Measurements from ENCODE around the gene OR10G3.
"Not testable (repeated sequence)": the region's sequence is repeated elsewhere in the genome, so short reads cannot be mapped to it uniquely, and the experiment has no call there.

Gene OR10G3

GRCh38 chr14:21579976-21580375 is at the start of gene OR10G3:
OR10G3 (minus strand) TSS chr14:21580076; CDS start chr14:21570744, 9,332 bp downstream.
- no peak for DNase-seq
- in situ Hi-C loops (cut with MboI; ENCODE audit: low pct_unique_long_range_greater_than_20kb, low sequenced_read_pairs): no loop called here

- in situ Hi-C loops (cut with MboI; ENCODE audit: low pct_unique_long_range_greater_than_20kb, low sequenced_read_pairs): no loop called here
- no peak for DNase-seq
These were observed 46.8 kb upstream of the OR10G3 start for GRCh38 chr14:21626491-21627230.

DNA sequence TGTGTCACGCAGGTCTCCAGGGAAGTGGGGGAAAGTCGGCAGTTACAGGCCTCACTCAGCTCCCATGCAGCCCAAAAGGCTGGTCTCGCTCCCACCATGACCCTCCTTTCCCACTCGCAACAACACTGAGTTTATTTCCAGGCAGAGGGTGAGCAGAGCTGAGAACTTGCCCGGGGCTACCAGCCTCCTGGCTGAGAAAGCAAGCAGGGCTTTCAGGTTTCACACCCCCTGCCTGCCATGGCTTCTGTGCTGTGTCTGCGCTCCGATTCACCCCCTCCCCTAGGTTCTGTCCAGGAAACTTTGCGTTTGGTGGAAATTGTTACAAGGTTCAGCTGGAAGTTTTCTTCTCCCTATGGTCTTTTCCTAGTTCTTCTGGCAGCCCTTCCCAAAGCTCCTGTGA is 37.7 kb upstream of the OR10G3 start:
- no peak for DNase-seq
- in situ Hi-C loops (cut with MboI; ENCODE audit: low pct_unique_long_range_greater_than_20kb, low sequenced_read_pairs): no loop called here

- in situ Hi-C loops (cut with MboI; ENCODE audit: low pct_unique_long_range_greater_than_20kb, low sequenced_read_pairs): no loop called here
- no peak for DNase-seq
These were observed 34.4 kb upstream of the OR10G3 start for GRCh38 chr14:21614240-21614639.

DNA sequence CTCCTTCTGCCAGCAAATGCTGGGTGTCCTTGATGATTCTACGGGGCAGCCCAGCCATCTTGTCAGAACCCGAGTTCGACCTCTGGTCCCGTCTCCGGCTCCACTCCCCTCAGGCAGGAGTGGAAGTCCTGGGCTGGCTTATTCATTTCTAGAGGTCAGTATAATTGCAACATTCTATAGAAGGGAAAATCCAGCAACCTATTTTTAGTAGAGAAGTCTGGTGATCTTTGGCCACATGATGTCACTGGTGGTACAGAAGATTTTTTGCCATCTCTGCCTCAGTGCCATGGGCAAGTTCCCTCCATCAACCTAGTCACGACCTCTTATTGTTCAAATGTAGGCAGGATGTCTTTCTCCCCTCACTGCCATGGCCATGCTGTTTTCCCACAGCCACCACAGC is 32.4 kb upstream of the OR10G3 start:
- DNase-seq: no peak
- in situ Hi-C loops (cut with MboI; ENCODE audit: low pct_unique_long_range_greater_than_20kb, low sequenced_read_pairs): no loop called here

DNA sequence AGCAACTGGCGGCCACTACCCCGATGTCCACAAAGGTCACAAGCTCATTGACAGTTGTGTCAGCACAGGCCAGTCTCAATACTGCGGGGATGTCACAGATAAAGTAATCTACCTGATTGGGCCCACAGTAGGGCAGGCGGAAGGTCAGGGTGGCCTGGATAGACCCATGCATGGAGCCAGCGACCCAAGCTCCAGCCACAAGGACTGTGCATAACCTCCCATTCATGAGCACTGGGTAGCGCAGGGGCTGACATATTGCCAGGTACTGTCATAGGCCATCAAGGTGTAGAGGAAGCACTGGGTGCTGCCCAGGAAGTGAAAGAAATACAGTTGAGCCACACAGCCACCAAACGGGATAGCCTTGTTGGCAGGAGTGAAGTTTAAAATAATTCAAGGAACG is 22.3 kb upstream of the OR10G3 start:
- DNase-seq; in situ Hi-C loops (cut with MboI; ENCODE audit: low pct_unique_long_range_greater_than_20kb, low sequenced_read_pairs): not testable (repeated sequence)

GRCh38 chr14:21589317-21589716 is 9.4 kb upstream of the OR10G3 start:
- DNase-seq: peak; percentile 4
- in situ Hi-C loops (cut with MboI; ENCODE audit: low pct_unique_long_range_greater_than_20kb, low sequenced_read_pairs): no loop called here

DNA sequence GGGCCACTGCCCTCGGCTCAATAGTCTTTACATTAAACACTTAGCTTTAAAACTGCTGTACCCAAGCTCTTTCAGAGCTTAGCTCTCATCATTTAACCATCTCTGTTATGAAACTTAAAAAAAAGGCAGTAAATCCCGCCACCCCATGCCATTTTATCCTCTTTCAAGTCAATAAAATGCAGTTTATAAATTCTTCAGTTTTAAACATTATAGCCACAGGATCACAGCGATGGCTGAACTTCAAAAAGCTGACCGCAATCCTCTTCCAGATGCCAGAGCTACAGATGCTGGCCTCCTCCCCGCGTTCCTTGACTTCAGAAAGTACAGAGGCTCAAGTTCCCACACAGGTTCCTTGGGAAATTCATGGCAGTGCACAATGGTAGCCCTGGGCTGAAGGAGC is 4.2 kb downstream of the OR10G3 start:
- in situ Hi-C loops (cut with MboI; ENCODE audit: low pct_unique_long_range_greater_than_20kb, low sequenced_read_pairs): no loop called here
- no peak for DNase-seq

DNA sequence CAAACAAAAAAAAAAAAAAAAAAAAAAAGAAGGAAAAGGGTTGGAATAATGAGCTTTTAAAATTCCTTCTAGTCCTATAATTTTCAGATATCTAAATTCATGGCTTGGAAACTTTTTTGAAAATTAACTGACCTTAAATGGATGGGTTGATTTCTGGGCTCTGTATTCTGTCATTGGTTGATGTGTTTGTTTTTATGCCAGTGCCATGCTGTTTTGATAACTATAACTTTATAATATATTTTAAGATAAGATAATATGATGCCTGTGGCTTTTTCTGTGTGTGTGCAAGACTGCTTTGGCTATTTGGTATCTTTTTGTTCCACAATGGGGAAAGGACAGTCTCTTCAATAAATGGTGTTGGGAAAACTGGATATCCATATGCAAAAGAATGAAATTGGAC is 7.3 kb downstream of the OR10G3 start:
- in situ Hi-C loops (cut with MboI; ENCODE audit: low pct_unique_long_range_greater_than_20kb, low sequenced_read_pairs): no loop called here
- no peak for DNase-seq

DNA sequence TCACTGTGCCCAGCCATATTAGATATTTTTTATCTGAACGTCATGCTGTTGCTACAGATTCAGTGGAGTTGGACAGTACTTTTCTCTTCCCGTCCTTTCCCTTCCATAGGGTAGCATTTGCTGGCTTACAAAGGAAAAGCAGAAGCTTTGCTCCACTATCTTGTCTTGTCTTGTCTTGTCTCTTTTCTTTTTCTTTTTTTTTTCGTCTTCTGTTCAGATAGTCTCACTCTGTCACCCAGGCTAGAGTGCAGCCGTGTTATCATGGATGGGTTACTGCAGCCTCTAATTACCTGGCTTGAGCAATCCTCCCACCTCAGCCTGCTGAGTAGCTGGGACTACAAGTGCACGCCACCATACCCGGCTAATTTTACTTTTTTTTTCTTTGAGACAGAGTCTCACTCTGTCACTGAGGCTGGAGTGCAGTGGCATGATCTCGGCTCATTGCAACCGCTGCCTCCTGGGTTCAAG is 21.1 kb downstream of the OR10G3 start:
- in situ Hi-C loops (cut with MboI; ENCODE audit: low pct_unique_long_range_greater_than_20kb, low sequenced_read_pairs): no loop called here
- no peak for DNase-seq

- in situ Hi-C loops (cut with MboI; ENCODE audit: low pct_unique_long_range_greater_than_20kb, low sequenced_read_pairs): no loop called here
- peak; percentile 85 for DNase-seq
These were observed 22.6 kb downstream of the OR10G3 start for GRCh38 chr14:21557084-21557901.

DNA sequence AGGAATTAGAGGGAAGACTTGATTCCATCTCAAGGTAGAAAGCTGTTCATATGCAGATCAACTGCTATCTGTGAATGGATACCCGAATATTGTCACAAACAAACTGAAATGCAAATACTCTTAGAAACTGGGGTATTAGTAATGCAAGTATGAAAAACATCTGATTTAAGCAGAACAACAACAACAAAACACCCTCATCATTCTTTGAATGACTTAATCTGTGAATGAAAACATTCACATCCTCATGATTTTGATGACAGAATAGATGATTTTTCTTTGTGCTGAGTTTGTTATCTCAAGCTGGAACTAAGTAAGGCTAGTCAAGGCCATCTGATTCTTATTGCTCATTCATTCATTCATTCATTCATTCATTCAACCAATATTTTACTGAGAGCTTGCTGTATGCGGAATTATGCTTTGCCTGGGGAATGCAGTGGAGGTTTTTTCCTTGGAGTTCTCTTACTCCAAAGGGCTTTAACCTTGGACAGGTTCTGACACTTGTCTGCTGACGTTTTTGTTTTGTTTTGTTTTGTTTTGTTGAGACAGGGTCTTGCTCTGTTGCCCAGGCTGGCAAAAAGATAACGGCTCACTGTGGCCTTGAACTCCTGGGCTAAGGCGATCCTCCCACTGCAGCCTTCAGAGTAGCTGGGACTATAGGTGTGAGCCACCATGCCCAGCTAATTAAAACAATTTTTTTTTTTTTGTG is 23.3 kb downstream of the OR10G3 start:
- DNase-seq: no peak
- in situ Hi-C loops (cut with MboI; ENCODE audit: low pct_unique_long_range_greater_than_20kb, low sequenced_read_pairs): no loop called here

DNA sequence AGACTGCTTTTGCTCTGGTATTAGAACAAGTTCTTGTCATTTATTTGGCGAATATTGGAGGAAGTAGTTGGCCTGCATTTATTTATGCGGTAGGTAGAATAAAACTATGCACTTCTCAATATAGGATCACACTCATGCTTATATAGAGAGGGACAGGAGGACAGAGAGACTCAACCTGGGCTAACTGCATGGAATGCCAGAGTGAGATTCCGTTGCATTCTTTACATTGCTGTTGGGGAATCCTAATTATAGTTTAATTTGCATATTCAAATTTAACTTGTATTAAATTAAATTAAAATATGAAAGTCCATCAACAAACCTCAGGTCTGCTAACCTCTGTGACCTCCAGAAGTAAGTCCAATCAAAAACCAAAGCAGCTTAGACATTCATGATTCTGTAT is 26.6 kb downstream of the OR10G3 start:
- in situ Hi-C loops (cut with MboI; ENCODE audit: low pct_unique_long_range_greater_than_20kb, low sequenced_read_pairs): no loop called here

DNA sequence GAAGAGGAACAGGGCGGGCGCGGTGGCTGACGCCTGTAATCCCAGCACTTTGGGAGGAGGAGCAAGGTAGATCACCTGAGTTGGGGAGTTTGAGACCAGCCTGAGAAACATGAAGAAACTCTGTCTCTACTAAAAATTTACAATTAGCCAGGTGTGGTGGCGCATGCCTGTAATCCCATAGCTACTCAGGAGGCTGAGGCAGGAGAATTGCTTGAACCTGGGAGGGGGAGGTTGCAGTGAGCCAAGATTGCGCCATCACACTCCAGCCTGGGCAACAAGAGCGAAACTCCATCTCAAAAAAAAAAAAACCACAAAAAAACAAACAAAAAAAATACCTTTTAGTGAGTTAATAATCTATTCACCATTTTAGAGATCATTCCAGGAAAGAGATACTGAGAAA is 35.3 kb downstream of the OR10G3 start:
- in situ Hi-C loops (cut with MboI; ENCODE audit: low pct_unique_long_range_greater_than_20kb, low sequenced_read_pairs); DNase-seq: not testable (repeated sequence)

More for the DNA sequence above, 26.6 kb downstream of the OR10G3 start:
- no peak for DNase-seq

DNA sequence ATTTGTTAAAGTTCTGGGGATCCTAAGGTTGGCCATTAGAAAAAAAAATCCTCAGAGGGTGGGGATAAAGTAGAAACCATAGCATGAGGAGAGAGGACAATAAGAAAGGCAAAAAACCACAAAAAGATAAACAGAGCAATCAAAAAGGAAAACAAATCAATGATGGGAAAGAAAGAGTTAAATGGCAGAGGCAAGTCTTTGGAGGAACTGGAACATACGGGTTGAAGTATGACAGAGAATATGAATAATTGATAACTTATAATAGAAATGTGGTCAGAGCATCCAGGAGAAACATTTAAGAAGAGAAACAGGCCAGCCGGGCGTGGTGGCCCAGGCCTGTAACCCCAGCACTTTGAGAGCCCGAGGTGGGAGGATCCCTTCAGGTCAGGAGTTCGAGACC is 35.9 kb downstream of the OR10G3 start:
- no peak for DNase-seq
- in situ Hi-C loops (cut with MboI; ENCODE audit: low pct_unique_long_range_greater_than_20kb, low sequenced_read_pairs): no loop called here

DNA sequence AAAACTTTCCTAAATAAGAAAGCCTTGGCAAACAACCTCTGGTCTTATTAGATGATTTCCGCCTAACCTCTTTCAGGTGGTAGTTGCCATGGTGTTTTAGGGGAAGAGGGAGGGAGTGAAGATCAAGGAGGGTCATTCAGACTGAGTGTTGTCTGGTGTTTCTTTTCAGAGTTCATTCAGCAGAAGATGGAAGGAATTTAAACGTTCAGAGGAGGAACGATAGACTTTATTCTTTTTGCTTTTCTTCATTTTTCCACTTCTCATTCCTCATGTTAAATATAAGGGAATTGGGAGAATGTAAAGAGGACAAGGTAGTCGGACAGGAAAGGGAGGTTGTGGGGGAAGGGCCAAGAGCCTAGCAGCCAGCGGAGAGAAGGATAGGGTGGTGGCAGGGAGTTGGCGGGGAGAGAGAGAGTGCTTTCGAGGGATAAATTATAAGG is 36.3 kb downstream of the OR10G3 start:
- no peak for DNase-seq

DNA sequence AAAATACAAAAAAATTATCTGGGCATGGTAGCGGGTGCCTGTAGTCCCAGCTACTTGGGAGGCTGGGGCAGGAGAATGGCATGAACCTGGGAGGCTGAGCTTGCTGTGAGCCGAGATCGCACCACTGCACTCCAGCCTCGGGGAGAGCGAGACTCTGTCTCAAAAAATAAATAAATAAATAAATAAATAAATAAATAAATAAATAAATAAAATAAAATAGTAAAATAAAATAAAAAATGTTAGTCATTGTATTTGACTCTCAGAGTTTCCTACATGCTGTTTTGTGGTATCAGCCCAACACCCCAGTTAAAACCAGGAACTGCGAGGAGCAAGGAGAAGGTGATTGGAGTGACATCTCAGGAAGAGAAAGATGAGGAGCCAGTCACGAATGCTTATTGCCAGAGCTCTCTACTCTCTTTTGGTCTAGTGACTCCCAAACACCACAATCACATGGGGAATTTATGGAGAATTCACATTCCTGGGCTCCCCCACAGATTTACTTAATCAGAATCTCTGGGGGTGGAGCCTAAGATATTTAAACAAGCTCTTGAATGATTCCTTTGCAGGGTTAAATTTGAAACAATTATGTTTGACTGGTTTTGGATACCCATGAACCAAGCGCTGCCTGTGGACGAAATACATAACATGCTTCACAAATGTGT is 38.3 kb downstream of the OR10G3 start:
- no peak for DNase-seq
- in situ Hi-C loops (cut with MboI; ENCODE audit: low pct_unique_long_range_greater_than_20kb, low sequenced_read_pairs): no loop called here

More for the DNA sequence above, 36.3 kb downstream of the OR10G3 start:
- in situ Hi-C loops (cut with MboI; ENCODE audit: low pct_unique_long_range_greater_than_20kb, low sequenced_read_pairs): no loop called here

DNA sequence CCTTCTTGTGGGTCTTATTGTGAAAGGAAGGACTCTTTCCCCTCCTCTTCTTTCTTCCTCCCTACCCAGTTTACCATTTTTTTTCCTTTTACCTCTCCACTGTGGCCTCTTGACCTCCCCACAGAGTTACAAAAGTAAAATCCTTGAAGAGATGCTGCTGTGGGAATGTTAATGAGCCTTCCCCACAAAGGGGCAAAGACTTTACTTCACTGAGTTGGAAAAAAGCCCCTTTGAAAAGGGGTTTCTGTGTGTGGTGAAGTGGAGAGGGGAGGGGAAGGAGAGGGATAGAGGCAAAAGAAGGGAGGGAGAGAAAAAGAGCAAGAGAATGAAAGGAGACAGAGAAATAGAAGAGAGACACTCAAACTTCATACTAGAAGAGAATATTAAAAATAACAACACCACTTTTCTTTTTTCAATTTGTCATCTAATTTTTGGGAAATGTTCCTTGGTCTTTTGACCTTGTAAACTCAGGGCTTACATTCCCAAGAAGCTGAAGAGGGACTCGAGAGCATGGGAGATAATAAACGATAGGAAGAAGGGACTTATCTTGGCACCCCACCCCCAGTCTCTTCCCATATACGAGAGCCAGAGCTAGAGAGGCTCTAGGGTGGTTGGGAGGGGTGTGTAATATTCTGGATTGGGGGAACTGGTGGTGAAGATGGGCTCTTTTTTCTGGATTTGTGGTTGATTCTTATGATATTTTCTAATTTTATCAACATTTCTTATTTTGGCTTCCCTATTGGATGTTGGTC is 40.5 kb downstream of the OR10G3 start:
- DNase-seq: no peak
- in situ Hi-C loops (cut with MboI; ENCODE audit: low pct_unique_long_range_greater_than_20kb, low sequenced_read_pairs): no loop called here

- in situ Hi-C loops (cut with MboI; ENCODE audit: low pct_unique_long_range_greater_than_20kb, low sequenced_read_pairs): no loop called here
These were observed 42.8 kb downstream of the OR10G3 start for GRCh38 chr14:21537090-21537424.

More at GRCh38 chr14:21537090-21537424, 42.8 kb downstream of the OR10G3 start:
- DNase-seq: no peak
